ENCODE results near the gene DOK6.
"Not testable (repeated sequence)": the region's sequence is repeated elsewhere in the genome, so short reads cannot be mapped to it uniquely, and the experiment has no call there.

Gene DOK6

GRCh38 chr18:69400253-69400975, at the start of gene DOK6:
TSS of gene DOK6 (plus strand) at chr18:69400888.
- DNase-seq, result no peak

GRCh38 chr18:69353023-69353422, 47.7 kb upstream of the DOK6 start:
- DNase-seq, result no peak

- DNase-seq, result no peak
These were observed 43.1 kb upstream of the DOK6 start for GRCh38 chr18:69357590-69357989.

- DNase-seq, result no peak
These were observed 42.3 kb upstream of the DOK6 start for GRCh38 chr18:69358212-69358895.

GRCh38 chr18:69359768-69360167, 40.9 kb upstream of the DOK6 start:
- not testable (repeated sequence) for DNase-seq

GRCh38 chr18:69364930-69365329, 35.8 kb upstream of the DOK6 start:
- DNase-seq, result no peak

- no peak for DNase-seq
These were observed 35.0 kb upstream of the DOK6 start for GRCh38 chr18:69365658-69366057.

- no peak for DNase-seq
These were observed 33.6 kb upstream of the DOK6 start for GRCh38 chr18:69367104-69367503.

- no peak for DNase-seq
These were observed 29.0 kb upstream of the DOK6 start for GRCh38 chr18:69371729-69372128.

GRCh38 chr18:69380324-69380723, 20.4 kb upstream of the DOK6 start:
- no peak for DNase-seq

- DNase-seq, result no peak
These were observed 17.5 kb upstream of the DOK6 start for GRCh38 chr18:69383186-69383585.

GRCh38 chr18:69387186-69387585, 13.5 kb upstream of the DOK6 start:
- no peak for DNase-seq

GRCh38 chr18:69388222-69388621, 12.5 kb upstream of the DOK6 start:
- no peak for DNase-seq

GRCh38 chr18:69397096-69397495, 3.6 kb upstream of the DOK6 start:
- no peak for DNase-seq

GRCh38 chr18:69399253-69399652, 1.4 kb upstream of the DOK6 start:
- no peak for DNase-seq

GRCh38 chr18:69400976-69401225, 213 bp downstream of the DOK6 start:
- no peak for DNase-seq

- no peak for DNase-seq
These were observed 711 bp downstream of the DOK6 start for GRCh38 chr18:69401226-69401971.

GRCh38 chr18:69401972-69402532, 1.4 kb downstream of the DOK6 start:
- DNase-seq, result no peak

GRCh38 chr18:69402533-69402989, 1.9 kb downstream of the DOK6 start:
- no peak for DNase-seq

- no peak for DNase-seq
These were observed 7.8 kb downstream of the DOK6 start for GRCh38 chr18:69408522-69408921.

- no peak for DNase-seq
These were observed 10.5 kb downstream of the DOK6 start for GRCh38 chr18:69411199-69411598.

- no peak for DNase-seq
These were observed 13.5 kb downstream of the DOK6 start for GRCh38 chr18:69414184-69414583.

GRCh38 chr18:69432847-69433246, 32.2 kb downstream of the DOK6 start:
- no peak for DNase-seq

GRCh38 chr18:69435000-69435399, 34.3 kb downstream of the DOK6 start:
- no peak for DNase-seq
